Right lobe of liver (tissue), 6 donors: ENCODE measurements around the gene DOLPP1. TPM values are rescaled to one million over a fixed set of nuclear protein-coding genes. Genes with fewer than 3 reads are reported as not detected.

Experiments used
- ATAC-seq, 4 donors: fragments of 200-7000 bp; cut with Tn5 transposase; one replicate each; pipeline ENCODE4 v1.9.1; 2020; ENCODE audit warnings: mild to moderate bottlenecking in 4 of 4, moderate library complexity in 4 of 4
- DNase-seq, 3 donors: peaks; one replicate each; pipeline ENCODE4 v3.0.0-alpha.2; 2020
- H3K27ac ChIP-seq, 3 donors: fragments of 200-600 bp; one replicate each; pipeline ENCODE4 v1.8.0; 2022
- H3K27me3 ChIP-seq, 2 donors: fragments of 200-600 bp; one replicate each; pipeline ENCODE4 v1.8.0; 2022
- H3K36me3 ChIP-seq, 4 donors: fragments of 200-600 bp; sonication (generic) in 1 of 4; one replicate each; pipeline versions ENCODE4 v1.5.1 to v1.8.0; 2017 to 2022; ENCODE audit warnings: control low read depth in 1 of 4
- H3K4me1 ChIP-seq, 4 donors: fragments of 200-600 bp; sonication (generic) in 1 of 4; one replicate each; pipeline versions ENCODE4 v1.5.1 to v1.8.0; 2017 to 2022; ENCODE audit warnings: control low read depth in 1 of 4
- H3K4me3 ChIP-seq, 3 donors: fragments of 200-600 bp; one replicate each; pipeline ENCODE4 v1.8.0; 2022
- H3K9me3 ChIP-seq, 4 donors: fragments of 200-600 bp; sonication (generic) in 1 of 4; one replicate each; pipeline versions ENCODE4 v1.5.1 to v1.8.0; 2017 to 2022; ENCODE audit warnings: control low read depth in 1 of 4
- POLR2A ChIP-seq: fragments of 450-650 bp; IDR thresholded peaks from one replicate; pipeline ENCODE4 v1.6.1; 2017; ENCODE audit warnings: antibody characterized with exemption, mild to moderate bottlenecking
- WGBS: methylation state at CpG from one replicate; pipeline ENCODE4 v1.1.6; 2018; ENCODE audit warnings: low coverage, low lambda C conversion rate; ENCODE audit not compliant: insufficient coverage; ENCODE audit errors: missing lambda C conversion rate; 5-methylcytosine and 5-hydroxymethylcytosine counted together
- intact Hi-C, 2 donors: fragments of 100-400 bp; cut with DNase I; formaldehyde crosslinking; loops; one replicate each; pipeline versions ENCODE4 v1.11.2 to v1.14.1; 2022
- total RNA-seq, 6 experiments: library from RNA; depleted of rRNA in 2 of 6; stranded (reverse); fragments of >200 nt in 2 of 6; fragmentation: NEBNext Ultra II Directional in 3 of 6; extraction: Animal tissue kit (Norgen Biotek cat#: 25700) in 3 of 6; gene quantifications; one replicate each; pipeline versions ENCODE4 v1.1.0 to v1.2.4, GENCODE V29; 2016 to 2023
- TF ChIP-seq, protein P1 (sequence below), 4 donors: fragments of 200-600 bp in 3 of 4; fragments of 450-650 bp in 1 of 4; IDR thresholded peaks; one replicate each; pipeline versions ENCODE4 v1.5.1 to v1.8.0; 2016 to 2022; ENCODE audit warnings: antibody characterized with exemption in 4 of 4, mild to moderate bottlenecking in 2 of 4
- donor health status: DM: no; HTN: yes; CAD: no.
- donor health status: DM: no; HTN: no; CAD: no.
- donor health status: DM: no; HTN: no; CAD: no.
- donor health status: DM: no; HTN: yes; CAD: no.
- donor health status: DM: no; HTN: yes; CAD: no.

Gene DOLPP1
- total RNA-seq, 6 experiments from 2014 or later: 10.1 to 16.8 (median 13.3) TPM

DNA sequence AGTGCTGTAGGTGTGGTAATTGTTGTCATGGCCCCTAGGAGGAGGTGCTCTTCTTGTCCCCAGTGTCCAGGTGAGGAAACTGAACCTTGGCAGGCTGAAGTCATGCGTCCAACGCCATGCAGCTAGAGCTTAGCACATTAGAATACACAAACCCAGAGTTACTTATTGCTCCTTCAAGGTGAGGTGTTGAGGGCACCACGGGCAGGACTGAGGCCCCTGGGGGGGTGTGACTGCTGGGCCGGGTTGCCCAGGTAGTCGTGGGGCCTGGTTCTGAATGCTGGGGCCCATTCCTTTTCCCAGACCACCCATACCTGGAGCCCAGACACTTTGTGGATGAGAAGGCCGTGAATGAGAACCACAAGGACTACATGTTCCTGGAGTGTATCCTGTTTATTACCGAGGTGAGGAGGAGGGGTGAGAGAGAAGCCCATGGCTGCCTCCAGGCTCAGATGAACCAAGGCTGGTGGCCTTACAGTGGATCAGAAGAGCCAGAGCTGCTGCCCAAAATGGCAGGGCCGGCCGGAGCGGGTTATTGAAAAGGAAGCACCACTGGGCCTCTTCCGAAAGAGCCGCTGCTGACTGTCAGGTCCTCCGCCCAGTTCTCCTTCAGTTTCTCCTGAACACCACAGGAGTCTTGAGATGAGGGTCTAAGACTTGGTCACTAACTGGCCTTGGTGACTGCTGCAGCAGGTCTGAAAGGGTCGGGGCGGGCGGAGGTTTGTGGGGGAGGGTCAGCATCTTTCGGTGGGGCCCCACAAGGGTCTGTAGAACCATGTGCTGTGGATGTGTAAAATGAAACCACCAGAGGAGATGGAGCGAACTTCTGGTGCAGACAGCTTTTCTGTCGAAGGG, 56.6 kb downstream of the DOLPP1 start:
- no peak for ATAC-seq
- H3K9me3 ChIP-seq: no peaks in the 10 kb centered on the region
- WGBS: 75% methylated on average over 6 of the region's 19 CpGs
- H3K27ac ChIP-seq: peak overlapping the region; percentile 95 to 100 (median 99)
- no peak overlapping the region for H3K4me3 ChIP-seq
- H3K4me1 ChIP-seq: peaks cover 0 to 50% (median 27%) of the 10 kb centered on the region in 4 donors
- H3K27me3 ChIP-seq: no peaks in the 10 kb centered on the region
- intact Hi-C loops: loop anchor here (5.0 to 10.0 kb wide), 2 partner anchors 35 to 637 kb away; no protein-coding TSS in a partner anchor
- TF ChIP-seq POLR2A: no peak
- TF ChIP-seq, protein P1, sequence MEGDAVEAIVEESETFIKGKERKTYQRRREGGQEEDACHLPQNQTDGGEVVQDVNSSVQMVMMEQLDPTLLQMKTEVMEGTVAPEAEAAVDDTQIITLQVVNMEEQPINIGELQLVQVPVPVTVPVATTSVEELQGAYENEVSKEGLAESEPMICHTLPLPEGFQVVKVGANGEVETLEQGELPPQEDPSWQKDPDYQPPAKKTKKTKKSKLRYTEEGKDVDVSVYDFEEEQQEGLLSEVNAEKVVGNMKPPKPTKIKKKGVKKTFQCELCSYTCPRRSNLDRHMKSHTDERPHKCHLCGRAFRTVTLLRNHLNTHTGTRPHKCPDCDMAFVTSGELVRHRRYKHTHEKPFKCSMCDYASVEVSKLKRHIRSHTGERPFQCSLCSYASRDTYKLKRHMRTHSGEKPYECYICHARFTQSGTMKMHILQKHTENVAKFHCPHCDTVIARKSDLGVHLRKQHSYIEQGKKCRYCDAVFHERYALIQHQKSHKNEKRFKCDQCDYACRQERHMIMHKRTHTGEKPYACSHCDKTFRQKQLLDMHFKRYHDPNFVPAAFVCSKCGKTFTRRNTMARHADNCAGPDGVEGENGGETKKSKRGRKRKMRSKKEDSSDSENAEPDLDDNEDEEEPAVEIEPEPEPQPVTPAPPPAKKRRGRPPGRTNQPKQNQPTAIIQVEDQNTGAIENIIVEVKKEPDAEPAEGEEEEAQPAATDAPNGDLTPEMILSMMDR (IDR thresholded peaks at IDR 0.05): no peak
- DNase-seq: no peak
- H3K36me3 ChIP-seq: peaks cover 0 to 21% (median 3%) of the 10 kb centered on the region in 4 donors

DNA sequence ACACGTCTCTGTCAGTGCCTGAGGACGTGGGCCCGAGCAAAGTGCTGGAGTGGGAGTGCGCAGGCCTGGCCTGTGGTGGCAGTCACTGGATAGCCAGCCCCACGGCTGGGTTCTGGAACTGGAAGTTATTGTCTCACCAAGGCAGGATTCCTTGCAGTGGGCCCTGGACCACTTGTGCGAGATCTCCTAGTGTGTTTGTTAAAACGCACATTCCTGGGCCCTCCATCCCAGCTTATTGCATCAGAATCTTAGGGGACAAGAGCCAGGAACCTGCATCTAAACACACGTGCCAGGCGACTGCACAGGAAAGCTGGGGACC, 57.2 kb downstream of the DOLPP1 start:
- Histone ChIP-seq H3K9me3 (no peaks in the 10 kb centered on the region), H3K4me3 (no peak overlapping the region), H3K4me1 (peaks cover 0 to 56% (median 30%) of the 10 kb centered on the region in 4 donors), H3K36me3 (peaks cover 0 to 21% (median 5%) of the 10 kb centered on the region in 4 donors), H3K27me3 (no peaks in the 10 kb centered on the region), H3K27ac (peak overlapping the region; percentile 95 to 100 (median 99))
- ATAC-seq (no peak), DNase-seq (no peak)
- WGBS: 96% methylated on average over 4 of the region's 9 CpGs
- intact Hi-C loops: loop anchor here (5.0 to 10.0 kb wide), 2 partner anchors 34 to 637 kb away; no protein-coding TSS in a partner anchor
- TF ChIP-seq, protein P1 (IDR thresholded peaks at IDR 0.05): no peak
- no peak for TF ChIP-seq POLR2A

DNA sequence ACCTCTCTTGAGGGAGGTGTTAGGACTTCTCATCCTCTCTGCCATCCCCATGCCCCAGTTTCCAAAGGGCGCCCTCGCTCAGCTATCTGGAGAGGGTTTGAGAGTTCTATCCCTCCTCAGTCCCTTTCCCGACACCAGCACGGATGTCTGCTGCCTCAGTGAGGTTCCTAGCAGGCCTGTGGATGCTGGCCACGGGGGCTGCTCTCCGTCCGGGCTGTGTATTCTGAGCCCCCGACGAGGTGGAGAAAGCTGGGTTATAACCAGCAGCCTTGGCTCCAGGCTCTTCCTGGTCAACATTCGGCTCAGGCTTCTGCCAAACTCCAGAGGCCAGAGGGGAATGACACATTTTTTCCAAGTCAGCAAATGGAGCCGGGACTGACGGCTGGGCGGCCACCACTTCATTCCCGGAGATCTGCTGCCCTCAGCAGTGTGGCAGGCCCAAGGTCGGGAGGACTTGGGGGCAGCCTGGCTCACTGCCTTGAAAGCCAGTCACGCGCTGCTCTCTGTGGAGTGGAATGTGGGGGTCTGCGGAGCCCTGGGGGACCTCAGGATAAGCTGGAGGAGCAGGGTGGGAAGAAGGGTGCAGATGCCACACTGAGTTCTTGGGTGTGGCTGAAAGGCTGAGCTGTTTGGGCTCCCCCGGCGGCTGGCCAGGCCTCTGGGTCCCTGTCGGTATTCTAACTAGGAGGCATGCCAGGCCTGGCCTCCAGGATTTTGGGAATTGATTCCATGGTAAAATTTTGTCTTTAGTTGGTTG, 57.7 kb downstream of the DOLPP1 start:
- Histone ChIP-seq H3K27ac (peak overlapping the region; percentile 95 to 100 (median 99)), H3K4me3 (peak overlapping the region in 2 of 3 donors; percentile 11 to 53), H3K27me3 (no peaks in the 10 kb centered on the region), H3K36me3 (peaks cover 0 to 17% (median 7%) of the 10 kb centered on the region in 4 donors), H3K9me3 (no peaks in the 10 kb centered on the region), H3K4me1 (peaks cover 0 to 61% (median 33%) of the 10 kb centered on the region in 4 donors)
- DNase-seq (peak; percentile 75 to 88 (median 86)), ATAC-seq (peak; percentile 42 to 67 (median 56))
- TF ChIP-seq, protein P1 (IDR thresholded peaks at IDR 0.05): no peak
- peak; percentile 84 for TF ChIP-seq POLR2A
- intact Hi-C loops: loop anchor here (5.0 to 10.0 kb wide), 2 partner anchors 34 to 636 kb away; no protein-coding TSS in a partner anchor
- 19% methylated on average over 12 of the region's 21 CpGs for WGBS

DNA sequence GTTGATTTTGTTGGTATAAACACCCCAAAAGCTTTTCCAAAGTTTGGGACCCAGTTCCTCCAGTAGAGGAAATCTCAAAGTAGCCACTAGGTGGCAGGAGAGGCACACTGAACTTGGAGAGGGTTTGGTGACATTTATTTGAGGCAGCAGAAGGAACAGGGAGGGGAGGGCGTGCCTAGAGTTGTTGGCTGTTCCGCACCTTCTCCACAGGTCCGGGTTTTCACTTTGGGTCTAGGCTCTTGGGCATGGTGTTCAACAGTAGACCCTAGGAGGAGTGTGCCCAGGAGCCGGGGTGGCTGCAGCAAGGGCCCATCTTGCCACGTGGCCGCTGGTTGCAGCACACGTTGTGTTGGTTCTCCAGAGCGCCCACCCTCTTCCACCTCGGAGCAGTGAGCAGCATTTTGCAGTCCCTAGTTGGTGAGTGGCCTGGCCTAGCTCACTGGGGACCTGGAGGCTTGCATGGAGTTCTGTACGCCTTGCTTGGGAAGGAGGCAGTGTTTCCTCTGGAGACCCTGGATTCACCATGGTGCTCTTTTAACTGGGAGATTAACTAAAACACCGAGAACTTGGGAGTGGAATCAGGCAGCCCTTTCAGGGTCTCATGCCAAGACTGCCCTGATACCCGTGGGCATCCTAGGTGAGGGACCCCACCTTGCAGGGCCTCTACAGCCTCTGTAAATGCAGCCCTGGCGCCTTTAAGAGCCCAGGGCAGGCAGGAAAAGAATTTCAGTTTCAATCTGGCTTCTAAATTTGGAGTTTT, 58.5 kb downstream of the DOLPP1 start:
- Histone ChIP-seq H3K9me3 (no peaks in the 10 kb centered on the region), H3K4me3 (peak overlapping the region; percentile 53 to 68 (median 56)), H3K27me3 (no peaks in the 10 kb centered on the region), H3K36me3 (peaks cover 0 to 21% (median 7%) of the 10 kb centered on the region in 4 donors), H3K4me1 (peaks cover 0 to 62% (median 33%) of the 10 kb centered on the region in 4 donors), H3K27ac (peak overlapping the region; percentile 95 to 100 (median 99))
- TF ChIP-seq, protein P1 (IDR thresholded peaks at IDR 0.05): peak; percentile 87 to 98 (median 90)
- TF ChIP-seq POLR2A: no peak
- DNase-seq (peak; percentile 64 to 83 (median 73)), ATAC-seq (peak; percentile 61 to 76 (median 70))
- 0% methylated on average over 5 of the region's 13 CpGs for WGBS
- intact Hi-C loops: loop anchor here (5.0 to 10.0 kb wide), 2 partner anchors 33 to 635 kb away; no protein-coding TSS in a partner anchor
